A673 (cell line): Measurements from ENCODE around the gene ADGRD1.

Experiments
- EZH2 ChIP-seq: fragments of 200-600 bp; sonication (generic); IDR thresholded peaks from 2 replicates; pipeline ENCODE4 v1.6.1; 2017; ENCODE audit warnings: borderline replicate concordance, low read depth, mild to moderate bottlenecking, mixed read lengths, antibody characterized with exemption, low read length; ENCODE audit not compliant: poor library complexity, severe bottlenecking
- TF ChIP-seq, protein P1 (sequence below): fragments of 300-800, 200-600 bp; sonication (generic); conservative IDR thresholded peaks from 2 replicates; pipeline ENCODE4 v1.5.1; 2017; ENCODE audit warnings: low read depth, mild to moderate bottlenecking, antibody characterized with exemption, low read length, moderate library complexity, mixed read lengths

DNA sequence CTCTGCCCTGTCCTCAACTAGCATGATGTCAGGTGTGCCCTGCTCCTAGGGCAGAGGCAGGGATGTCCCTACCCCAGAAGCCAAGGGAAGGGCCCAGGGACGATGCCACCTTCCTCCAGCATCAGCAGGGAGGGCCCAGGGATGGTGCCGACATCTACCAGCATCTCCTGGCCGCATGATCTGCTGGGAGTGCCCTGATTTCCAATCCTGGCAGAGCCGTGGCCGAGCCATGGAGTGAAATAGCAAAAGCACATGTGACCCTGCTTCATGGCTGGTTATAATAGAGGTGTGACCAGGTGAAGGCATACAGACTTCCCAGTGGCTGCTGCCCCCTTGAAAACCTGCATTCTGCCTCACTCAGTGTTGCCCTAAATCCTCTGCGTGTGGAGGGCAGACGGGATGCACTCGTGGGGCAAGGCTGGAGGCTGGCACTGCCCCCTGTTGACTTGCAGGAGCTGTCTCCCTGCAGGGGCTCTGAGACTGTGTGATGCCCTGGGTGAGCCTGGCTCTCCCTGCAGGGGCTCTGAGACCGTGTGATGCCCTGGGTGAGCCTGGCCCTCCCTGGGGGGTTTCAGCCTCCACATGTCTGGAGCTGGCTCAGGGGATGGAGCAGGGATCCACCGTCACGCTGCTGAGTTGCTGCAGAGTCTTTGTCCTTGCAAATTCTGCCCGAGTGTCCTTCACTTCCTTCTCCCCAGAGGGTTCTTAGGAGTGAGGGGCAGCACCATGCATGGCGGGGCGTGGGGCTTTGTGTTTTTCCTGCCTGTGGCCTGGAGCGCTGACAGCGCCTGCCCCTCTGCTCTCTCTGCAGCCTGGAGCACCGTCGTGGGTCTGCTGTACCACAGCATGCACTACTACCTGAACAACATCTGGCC lies 51.7 kb downstream of the ADGRD1 start:
- TF ChIP-seq, protein P1, sequence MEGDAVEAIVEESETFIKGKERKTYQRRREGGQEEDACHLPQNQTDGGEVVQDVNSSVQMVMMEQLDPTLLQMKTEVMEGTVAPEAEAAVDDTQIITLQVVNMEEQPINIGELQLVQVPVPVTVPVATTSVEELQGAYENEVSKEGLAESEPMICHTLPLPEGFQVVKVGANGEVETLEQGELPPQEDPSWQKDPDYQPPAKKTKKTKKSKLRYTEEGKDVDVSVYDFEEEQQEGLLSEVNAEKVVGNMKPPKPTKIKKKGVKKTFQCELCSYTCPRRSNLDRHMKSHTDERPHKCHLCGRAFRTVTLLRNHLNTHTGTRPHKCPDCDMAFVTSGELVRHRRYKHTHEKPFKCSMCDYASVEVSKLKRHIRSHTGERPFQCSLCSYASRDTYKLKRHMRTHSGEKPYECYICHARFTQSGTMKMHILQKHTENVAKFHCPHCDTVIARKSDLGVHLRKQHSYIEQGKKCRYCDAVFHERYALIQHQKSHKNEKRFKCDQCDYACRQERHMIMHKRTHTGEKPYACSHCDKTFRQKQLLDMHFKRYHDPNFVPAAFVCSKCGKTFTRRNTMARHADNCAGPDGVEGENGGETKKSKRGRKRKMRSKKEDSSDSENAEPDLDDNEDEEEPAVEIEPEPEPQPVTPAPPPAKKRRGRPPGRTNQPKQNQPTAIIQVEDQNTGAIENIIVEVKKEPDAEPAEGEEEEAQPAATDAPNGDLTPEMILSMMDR: no peak
- no peak for TF ChIP-seq EZH2
